Measurements from ENCODE around the gene CUL3. TPM values are rescaled to one million over a fixed set of nuclear protein-coding genes. Genes with fewer than 3 reads are reported as not detected.
"Not testable (repeated sequence)": the region's sequence is repeated elsewhere in the genome, so short reads cannot be mapped to it uniquely, and the experiment has no call there.

Gene CUL3
- total RNA-seq, 1 experiment from 2014 or later: 140 TPM

DNA sequence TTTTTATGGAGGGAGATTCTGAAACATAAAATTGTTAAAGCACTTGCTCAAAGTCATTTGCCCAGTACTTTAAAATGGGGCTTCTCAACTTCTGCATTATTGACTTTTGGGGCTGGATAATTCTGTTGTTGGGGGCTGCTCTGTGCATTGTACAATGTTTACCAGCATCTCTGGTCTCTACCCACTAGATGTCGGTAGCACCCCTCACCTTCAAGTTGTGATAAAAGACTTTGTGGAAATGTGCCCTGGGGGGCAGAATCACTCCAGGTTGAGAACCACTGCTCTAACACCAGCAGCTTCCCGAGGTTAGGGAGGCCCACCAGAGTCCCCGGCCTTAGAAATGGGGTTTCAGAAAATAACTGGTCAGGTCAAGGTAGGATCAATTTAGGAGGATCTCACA lies 26.8 kb upstream of the CUL3 start:
- no peak for DNase-seq (ENCODE audit: low spot score)
- Histone ChIP-seq H3K4me1 (ENCODE audit: insufficient read depth, low read length, poor library complexity, severe bottlenecking) (no peaks in the 10 kb centered on the region), H3K4me3 (ENCODE audit: low read depth, low read length, poor library complexity, severe bottlenecking) (no peak overlapping the region), H3K27me3 (replicated peaks; ENCODE audit: insufficient read depth, low read depth, low read length, poor library complexity) (no peaks in the 10 kb centered on the region), H3K27ac (ENCODE audit: low read depth, low read length, poor library complexity, severe bottlenecking) (no peak overlapping the region), H3K36me3 (ENCODE audit: insufficient read depth, low read length, poor library complexity, severe bottlenecking) (no peaks in the 10 kb centered on the region), H3K9me3 (ENCODE audit: low read depth, low read length, poor library complexity, severe bottlenecking) (no peaks in the 10 kb centered on the region)
- TF ChIP-seq CTCF (conservative IDR thresholded peaks at IDR 0.05; ENCODE audit: low read depth, low read length): peak; percentile 30; the same call in 1 of the 2 replicates
- TF ChIP-seq EZH2 (IDR thresholded peaks at IDR 0.05; ENCODE audit: borderline replicate concordance, low read depth, low read length, poor library complexity, severe bottlenecking): no peak
- BruUV-seq (replicated peaks): no TSS peak
- intact Hi-C loops (cut with micrococcal nuclease; ENCODE audit: unreplicated experiment): no loop called here
- ChIA-PET CTCF (no interaction called here), POLR2A (ENCODE audit: low non-redundant PET) (no interaction called here)

- no TSS peak for BruUV-seq (replicated peaks)
- peaks cover 5% of the 10 kb centered on the region for H3K4me1 ChIP-seq (ENCODE audit: insufficient read depth, low read length, poor library complexity, severe bottlenecking)
- POLR2A ChIA-PET (ENCODE audit: low non-redundant PET): no interaction called here
Measured at GRCh38 chr2:224608104-224608503, 22.9 kb upstream of the CUL3 start.

DNA sequence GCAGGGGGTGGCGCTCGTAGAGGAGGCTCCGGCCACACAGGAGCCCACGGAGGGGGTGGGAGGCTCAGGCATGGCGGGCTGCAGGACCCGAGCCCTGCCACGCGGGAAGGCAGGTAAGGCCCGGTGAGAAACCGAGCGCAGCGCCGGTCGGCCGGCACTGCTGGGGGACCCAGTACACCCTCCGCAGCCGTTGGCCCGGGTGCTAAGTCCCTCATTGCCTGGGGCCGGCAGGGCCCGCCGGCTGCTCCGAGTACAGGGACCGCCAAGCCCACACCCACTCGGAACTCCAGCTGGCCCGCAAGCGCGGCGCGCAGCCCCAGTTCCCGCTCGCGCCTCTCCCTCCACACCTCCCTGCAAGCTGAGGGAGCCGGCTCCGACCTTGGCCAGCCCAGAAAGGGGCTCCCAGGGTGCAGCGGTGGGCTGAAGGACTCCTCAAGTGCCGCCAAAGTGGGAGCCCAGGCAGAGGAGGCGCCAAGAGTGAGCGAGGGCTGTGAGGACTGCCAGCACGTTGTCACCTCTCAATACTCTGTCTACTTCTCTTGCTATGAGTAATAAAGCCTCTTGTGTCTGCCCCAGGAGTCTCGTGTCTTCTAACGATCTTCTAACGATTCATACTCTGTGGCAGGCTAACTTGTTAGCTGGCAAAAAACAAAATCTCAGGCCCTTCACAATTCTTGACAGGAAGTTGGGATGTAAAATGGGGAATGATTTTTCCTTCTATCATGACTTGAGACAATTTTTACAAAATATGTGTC lies 18.8 kb upstream of the CUL3 start:
- H3K27ac ChIP-seq (ENCODE audit: low read depth, low read length, poor library complexity, severe bottlenecking); DNase-seq (ENCODE audit: low spot score); H3K36me3 ChIP-seq (ENCODE audit: insufficient read depth, low read length, poor library complexity, severe bottlenecking); POLR2A ChIA-PET (ENCODE audit: low non-redundant PET); CTCF ChIA-PET; H3K9me3 ChIP-seq (ENCODE audit: low read depth, low read length, poor library complexity, severe bottlenecking); BruUV-seq (replicated peaks); H3K4me1 ChIP-seq (ENCODE audit: insufficient read depth, low read length, poor library complexity, severe bottlenecking); intact Hi-C loops (cut with micrococcal nuclease; ENCODE audit: unreplicated experiment); H3K27me3 ChIP-seq (replicated peaks; ENCODE audit: insufficient read depth, low read depth, low read length, poor library complexity); H3K4me3 ChIP-seq (ENCODE audit: low read depth, low read length, poor library complexity, severe bottlenecking): not testable (repeated sequence)

More at GRCh38 chr2:224608104-224608503, 22.9 kb upstream of the CUL3 start:
- no peak for DNase-seq (ENCODE audit: low spot score)
- no peaks in the 10 kb centered on the region for H3K36me3 ChIP-seq (ENCODE audit: insufficient read depth, low read length, poor library complexity, severe bottlenecking)
- intact Hi-C loops (cut with micrococcal nuclease; ENCODE audit: unreplicated experiment): no loop called here
- H3K4me3 ChIP-seq (ENCODE audit: low read depth, low read length, poor library complexity, severe bottlenecking): no peak overlapping the region
- no peaks in the 10 kb centered on the region for H3K27me3 ChIP-seq (replicated peaks; ENCODE audit: insufficient read depth, low read depth, low read length, poor library complexity)
- CTCF ChIA-PET: no interaction called here
- TF ChIP-seq CTCF (conservative IDR thresholded peaks at IDR 0.05; ENCODE audit: low read depth, low read length) (no peak), EZH2 (IDR thresholded peaks at IDR 0.05; ENCODE audit: borderline replicate concordance, low read depth, low read length, poor library complexity, severe bottlenecking) (no peak)
- H3K27ac ChIP-seq (ENCODE audit: low read depth, low read length, poor library complexity, severe bottlenecking): no peak overlapping the region
- no peaks in the 10 kb centered on the region for H3K9me3 ChIP-seq (ENCODE audit: low read depth, low read length, poor library complexity, severe bottlenecking)

DNA sequence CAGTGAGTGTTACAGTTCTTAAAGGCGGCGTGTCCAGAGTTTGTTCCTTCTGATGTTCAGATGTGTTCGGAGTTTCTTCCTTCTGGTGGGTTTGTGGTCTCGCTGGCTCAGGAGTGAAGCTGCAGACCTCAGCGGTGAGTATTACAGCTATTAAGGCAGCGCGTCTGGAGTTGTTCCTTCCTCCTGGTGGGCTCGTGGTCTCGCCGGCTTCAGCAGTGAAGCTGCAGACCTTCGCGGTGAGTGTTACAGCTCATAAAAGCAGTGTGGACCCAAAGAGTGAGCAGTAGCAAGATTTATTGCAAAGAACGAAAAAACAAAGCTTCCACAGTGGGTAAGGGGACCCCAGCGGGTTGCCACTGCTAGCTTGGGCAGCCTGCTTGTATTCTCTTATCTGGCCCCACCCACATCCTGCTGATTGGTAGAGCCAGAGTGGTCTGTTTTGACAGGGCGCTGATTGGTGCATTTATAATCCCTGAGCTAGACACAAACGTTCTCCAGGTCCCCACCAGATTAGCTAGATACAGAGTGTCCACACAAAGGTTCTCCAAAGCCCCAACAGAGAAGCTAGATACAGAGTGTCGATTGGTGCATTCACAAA lies 17.7 kb upstream of the CUL3 start:
- POLR2A ChIA-PET (ENCODE audit: low non-redundant PET); H3K4me3 ChIP-seq (ENCODE audit: low read depth, low read length, poor library complexity, severe bottlenecking); CTCF ChIA-PET; H3K9me3 ChIP-seq (ENCODE audit: low read depth, low read length, poor library complexity, severe bottlenecking); H3K27me3 ChIP-seq (replicated peaks; ENCODE audit: insufficient read depth, low read depth, low read length, poor library complexity); H3K27ac ChIP-seq (ENCODE audit: low read depth, low read length, poor library complexity, severe bottlenecking); DNase-seq (ENCODE audit: low spot score); intact Hi-C loops (cut with micrococcal nuclease; ENCODE audit: unreplicated experiment); H3K36me3 ChIP-seq (ENCODE audit: insufficient read depth, low read length, poor library complexity, severe bottlenecking); H3K4me1 ChIP-seq (ENCODE audit: insufficient read depth, low read length, poor library complexity, severe bottlenecking); BruUV-seq (replicated peaks): not testable (repeated sequence)

All from A673 (cell line).